NCI-H2171 treated with DMSO at 0.1 percent for 48 hours (cell line): ENCODE data around the gene ME1.
"Not testable (repeated sequence)": the region's sequence is repeated elsewhere in the genome, so short reads cannot be mapped to it uniquely, and the experiment has no call there.

Experiments used
- DNase-seq: peaks from one replicate; lab custom pipeline; 2025; lab: John Stamatoyannopoulos, UW

Gene ME1

DNA sequence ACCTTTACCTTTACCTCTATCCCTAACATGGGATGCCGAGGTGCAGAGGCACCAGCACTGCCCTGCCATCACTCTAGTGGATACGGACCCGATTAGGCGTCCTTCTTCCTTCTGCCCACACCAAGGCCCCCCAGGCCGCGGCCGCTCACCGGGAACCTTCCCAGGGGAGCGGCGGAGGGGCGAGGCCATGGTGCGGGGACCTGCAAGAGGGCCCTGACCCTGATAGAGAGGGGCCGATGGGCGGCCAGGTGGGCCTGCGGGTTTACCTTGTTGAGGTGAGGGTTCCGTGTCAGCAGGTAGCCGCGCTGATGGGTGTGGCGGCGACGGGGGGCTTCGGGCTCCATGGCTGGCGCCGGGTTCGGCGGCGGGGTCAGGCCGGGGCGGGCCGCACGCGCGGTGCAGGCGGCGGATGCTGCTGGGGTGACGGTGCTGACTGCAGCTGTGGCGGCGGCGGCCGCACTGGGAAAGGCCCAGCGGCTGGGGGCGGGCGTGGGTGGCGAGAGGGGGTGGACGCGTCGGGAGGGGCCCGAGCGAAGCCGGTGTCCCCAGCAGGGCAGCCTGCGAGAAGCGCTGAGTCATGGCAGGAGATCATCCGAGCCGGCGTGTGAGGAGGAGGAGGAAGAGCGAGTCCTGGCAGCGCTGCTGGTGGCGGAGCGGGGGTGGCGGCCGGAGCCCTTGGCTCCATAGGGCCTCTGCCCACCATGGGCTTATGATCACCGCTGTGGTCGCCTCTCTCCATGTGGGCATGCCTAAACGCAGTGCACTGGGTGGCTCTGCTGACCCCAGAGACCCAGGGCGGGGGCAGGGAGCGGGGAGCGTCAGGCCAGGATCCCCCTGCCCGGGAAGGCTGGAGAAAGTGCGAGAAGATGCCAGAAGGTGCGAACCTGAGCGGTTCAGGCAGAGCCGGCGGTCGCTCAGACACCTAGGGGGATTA, at the start of gene ME1:
Gene ME1, minus strand, starts transcription at position 441 of the 934 bp plus-strand sequence. Its CDS starts 97 bp downstream, at position 344.
- DNase-seq, result peak; percentile 49

- DNase-seq, result no peak
Measured at GRCh38 chr6:83480470-83480869, 49.6 kb upstream of the ME1 start.

DNA sequence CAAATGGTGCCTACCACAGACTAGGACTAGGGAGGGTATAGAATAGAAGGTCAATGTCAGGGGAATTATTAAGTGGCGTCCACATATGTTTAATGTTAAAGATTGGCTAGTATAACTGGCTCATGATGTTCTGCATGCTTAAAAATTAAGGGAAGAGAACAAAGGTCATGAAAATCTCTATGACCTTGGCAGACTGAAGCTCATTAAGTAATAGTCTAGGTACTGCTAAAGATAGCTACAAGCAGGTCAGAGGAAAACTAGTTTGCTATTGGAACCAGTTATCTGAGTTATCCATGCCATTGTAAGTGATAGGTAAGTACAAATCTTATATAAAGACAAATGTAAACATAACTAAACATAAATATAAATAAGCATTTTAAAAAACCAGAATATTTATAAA, 48.5 kb upstream of the ME1 start:
- no peak for DNase-seq

GRCh38 chr6:83476971-83477370, 46.1 kb upstream of the ME1 start:
- no peak for DNase-seq

GRCh38 chr6:83474309-83474708, 43.5 kb upstream of the ME1 start:
- no peak for DNase-seq

DNA sequence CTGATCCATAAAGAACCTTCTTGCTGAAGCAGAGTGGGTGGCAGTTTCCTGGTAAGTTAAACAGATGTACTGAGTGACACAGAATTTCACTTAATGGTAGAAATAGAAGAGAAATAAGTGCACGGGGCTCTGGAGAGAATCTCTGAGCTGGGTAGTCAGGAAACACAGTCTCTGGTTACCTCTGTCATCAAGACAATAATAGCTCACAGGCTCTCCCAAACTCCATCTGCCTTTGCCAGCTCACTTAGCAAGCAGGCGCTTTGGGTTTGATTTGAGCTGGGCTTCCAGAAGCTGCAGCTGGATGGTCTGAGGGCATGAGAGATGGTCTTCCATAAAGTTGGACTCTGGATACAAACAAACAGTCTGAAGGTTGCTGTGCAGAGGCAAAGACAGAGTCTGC, 41.9 kb upstream of the ME1 start:
- no peak for DNase-seq

DNA sequence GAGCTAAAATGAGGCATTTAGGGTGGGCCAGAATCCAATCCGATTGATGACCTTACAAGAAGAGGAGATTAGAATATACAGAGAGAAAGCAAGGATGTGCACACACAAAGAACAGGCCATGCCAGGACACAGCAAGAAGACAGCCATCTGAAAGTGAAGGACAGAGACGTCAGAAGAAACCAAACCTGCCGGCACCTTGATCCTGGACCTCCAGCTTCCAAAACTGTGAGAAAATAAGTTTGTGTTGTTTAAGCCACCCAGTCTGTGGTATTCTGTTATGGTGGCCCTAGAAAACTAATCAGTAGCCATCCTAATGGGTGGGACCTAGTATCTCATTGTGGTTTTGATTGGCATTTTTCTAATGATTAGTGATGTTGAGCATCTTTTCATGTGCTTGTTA, 39.7 kb upstream of the ME1 start:
- DNase-seq, result no peak

GRCh38 chr6:83470001-83470400, 39.1 kb upstream of the ME1 start:
- no peak for DNase-seq

GRCh38 chr6:83467620-83468036, 36.8 kb upstream of the ME1 start:
- no peak for DNase-seq

DNA sequence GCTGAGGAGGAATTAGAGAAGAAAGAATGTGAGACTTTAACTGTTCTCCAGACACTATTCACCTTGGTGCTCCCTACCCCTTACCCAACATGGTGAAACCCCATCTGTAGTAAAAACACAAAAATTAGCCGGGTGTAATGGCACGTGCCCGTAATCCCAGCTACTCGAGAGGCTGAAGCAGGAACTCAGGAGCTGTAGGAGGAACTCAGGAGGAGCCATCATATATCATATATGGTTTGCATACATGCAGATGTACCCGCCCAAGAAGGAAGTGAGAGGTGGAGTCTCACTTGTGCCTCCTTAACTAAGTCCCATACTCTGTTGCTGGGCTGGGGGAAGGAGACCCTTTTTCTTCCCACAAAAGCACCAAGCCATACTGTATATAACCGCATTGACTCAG, 35.5 kb upstream of the ME1 start:
- DNase-seq, result no peak

DNA sequence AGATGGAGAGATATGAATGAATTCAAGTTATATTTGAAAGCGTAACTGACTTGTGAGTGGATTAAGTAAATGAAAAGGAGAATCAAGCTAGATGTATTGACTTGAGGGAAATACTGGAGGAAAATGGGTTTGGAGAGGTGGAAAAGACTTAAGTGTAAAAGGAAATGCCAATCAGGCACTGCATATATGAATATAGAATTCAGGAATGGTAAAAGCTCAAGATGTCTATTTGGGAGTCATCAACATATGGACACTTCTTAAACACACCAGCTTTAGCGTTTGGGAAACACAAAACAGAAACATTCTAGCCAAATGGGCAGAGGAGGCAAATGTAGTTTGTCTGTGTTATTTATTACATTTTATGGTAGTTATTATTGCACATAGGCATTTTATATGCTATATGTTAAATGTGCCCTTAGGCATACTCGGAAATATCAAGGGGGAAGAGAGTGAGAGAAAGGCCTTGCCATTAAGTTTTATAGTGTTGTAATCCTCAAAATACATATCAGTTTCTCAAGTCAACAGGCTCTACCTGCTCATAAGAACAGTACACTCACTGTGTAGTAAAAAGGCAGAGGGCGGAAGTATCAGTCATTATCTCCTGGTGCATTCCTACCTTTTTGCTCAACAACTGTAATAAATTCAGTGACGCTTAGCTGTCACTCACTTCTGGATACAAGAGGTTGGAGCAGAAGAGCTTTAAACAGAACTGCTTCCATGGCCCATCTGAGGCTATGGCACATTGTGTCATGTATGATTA, 33.7 kb upstream of the ME1 start:
- DNase-seq, result no peak

GRCh38 chr6:83463886-83464285, 33.0 kb upstream of the ME1 start:
- no peak for DNase-seq

GRCh38 chr6:83462524-83462923, 31.7 kb upstream of the ME1 start:
- no peak for DNase-seq

DNA sequence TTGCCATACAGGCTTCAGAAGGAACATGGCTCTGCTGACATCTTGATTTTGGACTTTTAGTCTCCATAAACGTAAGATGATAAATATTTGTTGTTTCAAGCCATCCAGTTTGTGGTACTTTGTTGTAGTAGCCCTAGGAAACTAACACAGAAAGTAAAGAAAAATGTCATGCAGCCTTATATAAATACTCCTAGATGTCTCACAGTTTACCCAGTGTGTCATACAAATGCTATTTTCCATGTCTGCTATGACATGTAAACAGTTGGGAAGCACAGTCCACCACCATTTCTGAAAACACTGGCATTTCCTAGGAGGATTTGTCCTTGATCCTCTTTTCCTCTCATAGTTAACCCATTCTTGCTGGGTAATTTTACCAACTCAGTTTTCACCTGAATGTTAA, 30.6 kb upstream of the ME1 start:
- no peak for DNase-seq

- DNase-seq, result no peak
Measured at GRCh38 chr6:83459663-83460062, 28.8 kb upstream of the ME1 start.

DNA sequence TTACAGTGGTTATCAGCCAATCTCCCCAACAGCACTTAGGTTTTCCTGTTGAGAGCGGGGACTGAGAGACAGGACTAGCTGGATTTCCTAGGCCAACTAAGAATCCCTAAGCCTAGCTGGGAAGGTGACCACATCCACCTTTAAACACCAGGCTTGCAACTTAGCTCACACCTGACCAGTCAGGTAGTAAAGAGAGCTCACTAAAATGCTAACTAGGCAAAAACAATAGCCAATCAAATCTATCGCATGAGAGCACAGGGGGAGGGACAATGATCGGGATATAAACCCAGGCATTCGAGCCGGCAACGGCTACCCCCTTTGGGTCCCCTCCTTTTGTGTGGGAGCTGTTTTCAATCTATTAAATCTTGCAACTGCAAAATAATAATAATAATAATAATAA, 19.2 kb upstream of the ME1 start:
- not testable (repeated sequence) for DNase-seq

GRCh38 chr6:83444086-83444699, 13.3 kb upstream of the ME1 start:
- DNase-seq, result not testable (repeated sequence)

GRCh38 chr6:83443516-83443915, 12.7 kb upstream of the ME1 start:
- no peak for DNase-seq

GRCh38 chr6:83442752-83443151, 11.9 kb upstream of the ME1 start:
- DNase-seq, result peak; percentile 28

GRCh38 chr6:83439201-83439600, 8.3 kb upstream of the ME1 start:
- DNase-seq, result no peak

DNA sequence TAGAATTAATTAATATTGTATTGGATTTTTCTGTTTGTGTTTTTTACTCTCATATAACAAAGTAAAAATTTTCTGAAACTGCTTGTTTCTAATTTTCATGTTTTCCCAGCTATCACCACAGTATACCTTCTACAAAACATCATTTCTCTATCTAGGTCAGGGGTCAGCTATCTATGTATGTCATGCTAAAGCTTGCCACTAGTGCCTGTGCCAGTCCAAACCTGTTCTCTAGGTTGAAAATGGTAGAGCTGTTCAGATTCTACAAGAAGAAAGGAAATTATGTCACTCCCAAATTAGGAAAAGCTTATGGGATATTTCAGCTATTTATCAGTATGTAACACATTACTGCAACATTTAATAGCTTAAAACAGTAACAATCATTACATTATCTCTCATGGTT, 5.8 kb upstream of the ME1 start:
- DNase-seq, result peak; percentile 28

GRCh38 chr6:83433177-83433576, 2.3 kb upstream of the ME1 start:
- no peak for DNase-seq

DNA sequence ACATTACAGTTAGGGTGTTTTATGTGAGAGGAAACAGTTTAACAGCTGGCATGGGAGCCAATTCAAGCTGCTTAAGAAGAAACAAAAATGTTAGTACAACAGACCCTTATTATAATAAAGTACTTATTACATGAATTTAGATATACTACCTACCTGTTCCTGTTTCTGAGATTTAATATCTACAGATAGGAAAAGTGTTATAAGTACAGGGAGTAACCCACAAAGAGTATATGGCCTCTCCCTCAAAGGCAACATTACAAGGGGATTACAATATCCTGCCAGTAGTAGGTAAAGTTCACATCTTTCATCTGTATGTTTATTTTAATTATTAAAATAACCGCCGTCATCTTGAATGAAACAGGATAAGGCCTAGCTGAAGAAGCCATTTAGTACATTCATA, 1.8 kb upstream of the ME1 start:
- DNase-seq, result peak; percentile 18
